Spleen (tissue), 11 donors: ENCODE results near the gene CEP250. TPM values are rescaled to one million over a fixed set of nuclear protein-coding genes. Genes with fewer than 3 reads are reported as not detected.
"Not testable (repeated sequence)": the region's sequence is repeated elsewhere in the genome, so short reads cannot be mapped to it uniquely, and the experiment has no call there.

Source experiments
- DNase-seq: peaks from one replicate; pipeline ENCODE4 v3.0.0-alpha.2; 2020
- H3K27ac ChIP-seq, 8 donors: fragments of 200-600 bp; sonication (generic) in 7 of 8; 1 replicate in 4 of 8; 2 replicates in 4 of 8; pipeline versions ENCODE4 v1.5.0 to v1.8.0; 2016 to 2021; ENCODE audit warnings: inconsistent platforms in 4 of 8, mild to moderate bottlenecking in 4 of 8, moderate library complexity in 1 of 8
- H3K27me3 ChIP-seq, 7 donors: fragments of 200-600 bp; sonication (generic) in 6 of 7; replicated peaks in 1 of 7; 1 replicate in 4 of 7; 2 replicates in 3 of 7; pipeline versions ENCODE4 v1.5.0 to v1.8.0; 2016 to 2021; ENCODE audit warnings: inconsistent platforms in 3 of 7, mild to moderate bottlenecking in 1 of 7
- H3K36me3 ChIP-seq, 6 donors: fragments of 200-600 bp; sonication (generic) in 5 of 6; 1 replicate in 4 of 6; 2 replicates in 2 of 6; pipeline versions ENCODE4 v1.5.0 to v1.8.0; 2016 to 2021; ENCODE audit warnings: inconsistent platforms in 2 of 6
- H3K4me1 ChIP-seq, 6 donors: fragments of 200-600 bp; sonication (generic) in 5 of 6; 1 replicate in 3 of 6; 2 replicates in 3 of 6; pipeline versions ENCODE4 v1.5.0 to v1.8.0; 2016 to 2021; ENCODE audit warnings: inconsistent platforms in 3 of 6
- H3K4me3 ChIP-seq, 8 donors: fragments of 200-600 bp; sonication (generic) in 7 of 8; 1 replicate in 4 of 8; 2 replicates in 4 of 8; pipeline versions ENCODE4 v1.5.0 to v1.8.0; 2016 to 2021; ENCODE audit warnings: inconsistent platforms in 4 of 8, mild to moderate bottlenecking in 4 of 8, moderate library complexity in 2 of 8
- H3K9me3 ChIP-seq, 8 donors: fragments of 200-600 bp; sonication (generic) in 7 of 8; 1 replicate in 4 of 8; 2 replicates in 4 of 8; pipeline versions ENCODE4 v1.5.0 to v1.8.0; 2016 to 2021; ENCODE audit warnings: inconsistent platforms in 4 of 8
- CTCF ChIP-seq, 11 experiments: fragments of 200-600 bp in 7 of 11; fragments of 450-650 bp in 4 of 11; sonication (generic) in 4 of 11; IDR thresholded peaks in 8 of 11; conservative IDR thresholded peaks in 3 of 11; 1 replicate in 7 of 11; 2 replicates in 4 of 11; pipeline versions ENCODE4 v1.4.0 to v1.8.0; 2016 to 2021; ENCODE audit warnings: antibody characterized with exemption in 11 of 11, inconsistent platforms in 4 of 11, mild to moderate bottlenecking in 1 of 11
- POLR2A ChIP-seq, 3 donors: fragments of 450-650 bp; IDR thresholded peaks; one replicate each; pipeline ENCODE4 v1.5.1; 2017; ENCODE audit warnings: antibody characterized with exemption in 3 of 3, mild to moderate bottlenecking in 1 of 3
- POLR2AphosphoS5 ChIP-seq, 3 donors: sonication (generic); formaldehyde crosslinking; IDR thresholded peaks; one replicate each; pipeline ENCODE4 v1.5.1; 2017; ENCODE audit warnings: antibody characterized with exemption in 3 of 3
- WGBS, 5 donors: extraction: QIAGEN DNeasy Blood & Tissue Kit in 3 of 5; methylation state at CpG; one replicate each; pipeline versions ENCODE4 v1.1.5 to v1.1.7; 2013 to 2018; 5-methylcytosine and 5-hydroxymethylcytosine counted together
- intact Hi-C: fragments of 100-400 bp; cut with DNase I; formaldehyde crosslinking; loops from one replicate; pipeline ENCODE4 v1.15.0; 2023; ENCODE audit warnings: low total_unique reads
- polyA plus RNA-seq, 3 donors: library from polyadenylated mRNA; stranded (reverse); fragments of 200-250 nt; gene quantifications; one replicate each; pipeline ENCODE4 v1.2.1, GENCODE V29; 2013
- total RNA-seq, 7 donors: library from RNA; depleted of rRNA in 3 of 7; stranded (reverse); fragments of >200 nt in 3 of 7; fragmentation: NEBNext Ultra II Directional in 4 of 7; extraction: Animal tissue kit (Norgen Biotek cat#: 25700) in 4 of 7; gene quantifications; one replicate each; pipeline versions ENCODE4 v1.1.0 to v1.2.1, GENCODE V29; 2016 to 2021
- donor health status: healthy with polysubstance abuse.
- donor health status: DM: no; HTN: no; CAD: no; lungs with moderate emphysema.
- donor health status: DM: no; HTN: no; CAD: no.
- donor health status: Bipolar disorder and iron deficiency.
- donor health status: healthy.
- donor health status: DM: no; HTN: no; CAD: no.
- donor health status: DM: yes; HTN: yes; CAD: no.

The CEP250 gene
- total and polyA plus RNA-seq, 10 donors, result 15.2 to 70.0 (median 45.7) TPM

DNA sequence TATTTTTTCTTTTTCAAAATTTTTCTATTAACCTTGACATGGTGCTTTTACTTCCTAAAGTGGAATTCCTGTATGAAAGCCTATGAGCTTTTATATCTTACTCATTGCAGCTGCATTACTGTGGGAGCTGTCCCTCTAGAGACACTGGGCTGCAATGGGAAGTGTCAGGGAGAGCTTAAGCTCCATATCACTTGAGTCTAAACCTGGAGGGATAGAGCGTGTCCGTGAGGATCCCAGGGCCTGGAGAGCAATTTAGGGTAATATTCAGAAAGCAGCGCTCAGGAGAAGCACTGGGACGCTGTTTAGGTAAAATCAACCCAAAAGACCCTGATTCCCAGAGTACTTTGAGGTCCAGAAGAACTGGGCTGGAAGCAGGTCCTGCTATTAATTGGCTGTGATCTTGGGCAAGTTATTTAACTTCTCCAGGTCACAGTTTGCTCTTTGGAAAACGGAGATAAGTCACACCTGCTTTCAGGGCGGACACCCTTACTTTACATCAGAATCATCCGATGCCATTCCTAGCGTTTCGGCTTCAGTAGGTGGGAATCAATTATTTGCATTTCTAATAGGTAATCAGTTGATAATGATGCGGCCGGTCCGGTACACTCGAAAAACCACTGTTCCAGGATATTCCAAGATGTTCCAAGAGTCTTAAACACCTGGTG, 85.9 kb downstream of the CEP250 start:
- Histone ChIP-seq H3K4me3 (peak overlapping the region; percentile 60 to 88 (median 83)), H3K4me1 (peaks cover 0 to 38% (median 22%) of the 10 kb centered on the region in 6 donors), H3K27me3 (no peaks in the 10 kb centered on the region), H3K9me3 (no peaks in the 10 kb centered on the region), H3K27ac (peak overlapping the region in 4 of 8 donors; percentile 84 to 94 (median 90)), H3K36me3 (peaks cover 0 to 30% (median 3%) of the 10 kb centered on the region in 6 donors)
- no peak for DNase-seq
- WGBS, 5 donors, result 34 to 45% (median 41%) methylated on average over 13 of the region's 13 CpGs
- TF ChIP-seq POLR2AphosphoS5 (IDR thresholded peaks at IDR 0.05) (no peak), POLR2A (IDR thresholded peaks at IDR 0.05) (no peak), CTCF (IDR thresholded peaks at IDR 0.05 in 8 of 11, conservative IDR thresholded peaks at IDR 0.05 in 3 of 11) (no peak)
- intact Hi-C loops, result loop anchor here (10.0 kb wide), 1 partner anchor 74 kb away; the partner anchor contains the start of gene SPAG4

DNA sequence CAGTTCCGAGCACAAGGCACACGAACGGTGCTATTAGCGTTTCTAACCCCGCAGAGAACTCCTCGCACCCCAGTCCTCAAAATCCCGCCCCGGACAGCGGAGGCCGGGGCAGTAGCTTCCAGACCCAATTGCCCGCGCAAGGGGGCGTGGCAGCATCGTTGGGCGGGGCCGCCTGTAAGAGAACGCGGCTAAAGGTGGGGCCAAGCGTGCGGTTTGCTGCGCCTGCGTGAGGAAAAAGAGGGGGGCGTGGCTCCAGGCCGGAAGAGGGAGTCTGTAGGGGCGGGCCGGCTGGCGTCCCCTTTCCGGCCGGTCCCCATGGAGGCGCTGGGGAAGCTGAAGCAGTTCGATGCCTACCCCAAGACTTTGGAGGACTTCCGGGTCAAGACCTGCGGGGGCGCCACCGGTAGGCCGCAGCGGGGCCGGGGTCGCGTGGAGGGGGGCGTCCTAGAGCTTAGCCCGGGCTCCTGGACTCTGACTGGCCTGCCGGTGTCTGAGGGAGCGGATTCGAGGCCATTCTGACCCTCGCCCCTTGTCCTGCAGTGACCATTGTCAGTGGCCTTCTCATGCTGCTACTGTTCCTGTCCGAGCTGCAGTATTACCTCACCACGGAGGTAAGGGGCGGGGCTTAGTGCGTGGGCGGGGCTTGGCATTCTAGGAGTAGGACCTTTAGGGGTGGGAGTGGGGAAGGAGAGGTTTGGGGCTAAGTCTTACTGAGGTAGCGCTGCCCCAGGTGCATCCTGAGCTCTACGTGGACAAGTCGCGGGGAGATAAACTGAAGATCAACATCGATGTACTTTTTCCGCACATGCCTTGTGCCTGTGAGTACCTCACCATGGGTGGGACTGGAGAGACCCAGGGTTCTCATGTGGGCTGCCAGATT, 86.6 kb downstream of the CEP250 start, which contains the start of gene ERGIC3:
ERGIC3 (plus strand) TSS at position 296 of the 880 bp plus-strand sequence; CDS start at position 316, 20 bp downstream.
- Histone ChIP-seq H3K4me3 (peak within 1 kb of the TSS; percentile 60 to 88 (median 83)), H3K36me3 (peaks cover 0 to 38% (median 8%) of the 10 kb centered on the region in 6 donors), H3K9me3 (no peaks in the 10 kb centered on the region), H3K27ac (peak within 1 kb of the TSS; percentile 32 to 94 (median 88)), H3K27me3 (no peaks in the 10 kb centered on the region), H3K4me1 (peaks cover 0 to 38% (median 22%) of the 10 kb centered on the region in 6 donors)
- peak in 3 of 11 experiments; percentile 20 to 47 (median 42) for TF ChIP-seq CTCF (IDR thresholded peaks at IDR 0.05 in 8 of 11, conservative IDR thresholded peaks at IDR 0.05 in 3 of 11)
- no peak for TF ChIP-seq POLR2A (IDR thresholded peaks at IDR 0.05)
- peak; percentile 82 to 89 (median 84) for TF ChIP-seq POLR2AphosphoS5 (IDR thresholded peaks at IDR 0.05)
- 4 to 9% (median 5%) methylated on average over 32 to 57 of the region's 57 CpGs for WGBS, 5 donors
- intact Hi-C loops, result loop anchor here (10.0 kb wide), 1 partner anchor 73 kb away; the partner anchor contains the start of gene SPAG4
- peak; percentile 99 for DNase-seq

- no peaks in the 10 kb centered on the region for H3K9me3 ChIP-seq
- intact Hi-C loops, result loop anchor here (10.0 kb wide), 1 partner anchor 72 kb away; the partner anchor contains the start of gene SPAG4
- 85 to 100% (median 93%) methylated on average over 1 of the region's 1 CpG for WGBS, 5 donors
- TF ChIP-seq POLR2AphosphoS5 (IDR thresholded peaks at IDR 0.05), result no peak
- TF ChIP-seq POLR2A (IDR thresholded peaks at IDR 0.05), result no peak
- no peak for DNase-seq
- H3K27ac ChIP-seq, result peak overlapping the region in 1 of 8 donors; percentile 91
- peaks cover 0 to 48% (median 16%) of the 10 kb centered on the region in 6 donors for H3K36me3 ChIP-seq
- H3K4me3 ChIP-seq, result peak overlapping the region in 1 of 8 donors; percentile 84
- peaks cover 0 to 38% (median 22%) of the 10 kb centered on the region in 6 donors for H3K4me1 ChIP-seq
- no peaks in the 10 kb centered on the region for H3K27me3 ChIP-seq
Observed at GRCh38 chr20:35542990-35543389, 87.6 kb downstream of the CEP250 start.

GRCh38 chr20:35544436-35544835, 89.0 kb downstream of the CEP250 start:
- H3K27ac ChIP-seq, result no peak overlapping the region
- no peak for DNase-seq
- H3K4me3 ChIP-seq, result no peak overlapping the region
- no peak for TF ChIP-seq CTCF (IDR thresholded peaks at IDR 0.05 in 8 of 11, conservative IDR thresholded peaks at IDR 0.05 in 3 of 11)
- no peak for TF ChIP-seq POLR2AphosphoS5 (IDR thresholded peaks at IDR 0.05)
- TF ChIP-seq POLR2A (IDR thresholded peaks at IDR 0.05), result no peak
- H3K27me3 ChIP-seq, result no peaks in the 10 kb centered on the region
- peaks cover 0 to 62% (median 30%) of the 10 kb centered on the region in 6 donors for H3K36me3 ChIP-seq
- peaks cover 0 to 38% (median 22%) of the 10 kb centered on the region in 6 donors for H3K4me1 ChIP-seq
- intact Hi-C loops, result loop anchor here (10.0 kb wide), 1 partner anchor 70 kb away; the partner anchor contains the start of gene SPAG4
- no peaks in the 10 kb centered on the region for H3K9me3 ChIP-seq
- WGBS, 5 donors, result 91 to 97% (median 94%) methylated on average over 15 to 16 of the region's 16 CpGs

DNA sequence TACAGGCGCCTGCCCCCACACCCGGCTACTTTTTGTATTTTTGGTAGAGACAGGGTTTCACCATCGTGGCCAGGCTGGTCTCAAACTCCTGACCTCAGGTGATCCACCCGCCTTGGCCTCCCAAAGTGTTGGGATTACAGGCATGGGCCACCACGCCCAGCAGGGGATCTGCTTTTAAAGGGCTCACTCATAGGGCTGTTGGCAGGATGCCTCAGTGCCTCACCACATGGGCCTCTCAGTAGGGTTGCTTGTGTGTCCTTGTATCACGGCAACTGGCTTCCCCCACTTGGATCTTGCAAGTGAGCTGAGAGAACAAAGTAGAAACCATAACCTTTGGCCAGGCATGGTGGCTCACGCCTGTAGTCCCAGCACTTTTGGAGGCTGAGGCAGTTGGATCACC, 89.5 kb downstream of the CEP250 start:
- intact Hi-C loops, result loop anchor here (10.0 kb wide), 1 partner anchor 70 kb away; the partner anchor contains the start of gene SPAG4
- peak; percentile 22 for DNase-seq
- H3K36me3 ChIP-seq, result peaks cover 0 to 67% (median 33%) of the 10 kb centered on the region in 6 donors

More for the DNA sequence above, 89.5 kb downstream of the CEP250 start:
- not testable (repeated sequence) for H3K9me3 ChIP-seq, H3K27me3 ChIP-seq, H3K27ac ChIP-seq, H3K4me3 ChIP-seq
- 89 to 99% (median 96%) methylated on average over 5 to 7 of the region's 7 CpGs for WGBS, 5 donors
- H3K4me1 ChIP-seq, result peaks cover 0 to 34% (median 22%) of the 10 kb centered on the region in 6 donors
